CD4-positive, alpha-beta T cell treated with Interleukin-15 for 1 hour (primary cell): Measurements from ENCODE around the gene METTL25B.
"Not testable (repeated sequence)": the region's sequence is repeated elsewhere in the genome, so short reads cannot be mapped to it uniquely, and the experiment has no call there.

ENCODE experiments used
- DNase-seq: peaks from one replicate; pipeline ENCODE4 v3.0.0-alpha.2; 2020

Gene METTL25B

DNA sequence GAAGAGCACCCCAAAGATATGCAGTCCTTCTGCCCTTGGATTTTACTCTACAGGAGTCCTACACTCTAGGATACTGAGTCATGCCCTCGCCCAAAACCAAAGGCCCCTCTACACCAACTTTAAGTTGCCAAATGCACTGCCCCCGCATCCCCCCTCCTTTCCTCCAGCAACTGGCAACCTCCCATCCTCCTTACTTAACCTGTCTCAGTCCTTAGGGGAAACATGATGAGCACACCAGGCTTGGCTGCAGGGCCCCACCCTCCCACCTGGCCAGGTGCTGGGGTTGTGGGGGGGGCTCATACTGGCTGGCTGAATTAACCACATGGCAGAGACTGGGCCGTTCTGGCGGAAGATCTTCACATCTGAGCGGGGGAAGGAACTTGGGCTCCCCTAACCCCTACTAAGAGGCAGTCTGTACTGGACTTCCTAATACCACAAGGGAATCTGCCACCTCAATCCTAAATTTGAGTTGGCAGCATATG, 22.0 kb downstream of the METTL25B start:
- DNase-seq: peak; percentile 41

- DNase-seq: peak; percentile 32
These were observed 22.6 kb downstream of the METTL25B start for GRCh38 chr1:156750711-156751450.

- DNase-seq: no peak
These were observed 23.1 kb downstream of the METTL25B start, which contains the start of gene HDGF for GRCh38 chr1:156751451-156751756. Gene HDGF, minus strand, starts transcription at chr1:156751675. Its CDS starts 246 bp downstream, at chr1:156751429.

- DNase-seq: peak; percentile 96
These were observed 23.6 kb downstream of the METTL25B start for GRCh38 chr1:156751757-156752481.

- DNase-seq: no peak
These were observed 24.7 kb downstream of the METTL25B start for GRCh38 chr1:156752843-156753482.

GRCh38 chr1:156754219-156754618, 25.9 kb downstream of the METTL25B start:
- no peak for DNase-seq

- DNase-seq: no peak
These were observed 27.3 kb downstream of the METTL25B start for GRCh38 chr1:156755527-156755950.

DNA sequence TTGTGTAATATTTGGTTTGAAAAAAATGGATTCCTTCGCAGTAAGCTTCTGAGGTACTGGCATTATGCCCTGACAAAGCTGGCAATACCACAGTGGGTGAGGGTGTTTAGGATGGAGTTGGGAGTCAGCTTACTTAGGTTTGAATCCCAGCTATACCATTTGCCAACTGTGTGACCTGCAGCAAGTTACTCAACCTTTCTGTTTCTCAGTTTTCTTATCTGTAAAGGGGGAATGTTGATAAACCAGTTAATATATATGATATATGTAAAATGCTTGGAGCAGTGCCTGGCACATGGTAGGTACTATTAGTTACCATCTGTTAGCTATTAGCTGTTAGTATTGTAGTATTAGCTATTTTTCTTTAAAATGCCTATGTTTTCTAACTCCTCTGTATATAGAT, 28.1 kb downstream of the METTL25B start:
- DNase-seq: no peak

DNA sequence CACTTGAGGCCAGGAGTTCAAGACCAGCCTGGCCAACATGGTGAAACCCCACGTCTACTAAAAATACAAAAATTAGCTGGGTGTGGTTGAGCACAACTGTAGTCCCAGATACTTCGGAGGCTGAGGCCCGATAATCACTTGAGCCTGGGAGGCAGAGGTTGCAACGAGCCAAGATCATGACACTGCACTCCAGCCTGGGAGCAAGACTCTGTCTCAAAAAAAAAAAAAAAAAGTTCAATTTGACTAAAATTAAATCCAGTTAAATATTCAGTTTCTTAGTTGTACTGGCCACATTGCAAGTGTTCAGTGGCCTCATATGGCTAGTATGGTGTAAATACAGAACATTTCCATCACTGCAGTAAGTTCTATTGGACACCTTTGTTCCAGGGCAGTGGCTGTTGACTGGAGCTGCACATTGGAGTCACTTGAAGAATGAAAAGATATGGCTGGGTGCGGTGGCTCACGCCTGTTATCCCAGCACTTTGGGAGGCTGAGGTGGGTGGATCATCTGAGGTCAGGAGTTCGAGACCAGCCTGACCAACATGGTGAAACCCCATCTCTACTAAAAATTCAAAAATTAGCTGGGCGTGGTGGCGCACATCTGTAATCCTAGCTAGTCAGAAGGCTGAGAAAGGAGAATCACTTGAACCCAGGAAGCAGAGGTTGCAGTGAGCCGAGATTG, 29.4 kb downstream of the METTL25B start:
- not testable (repeated sequence) for DNase-seq

- DNase-seq: no peak
These were observed 32.0 kb downstream of the METTL25B start for GRCh38 chr1:156760092-156760795.

DNA sequence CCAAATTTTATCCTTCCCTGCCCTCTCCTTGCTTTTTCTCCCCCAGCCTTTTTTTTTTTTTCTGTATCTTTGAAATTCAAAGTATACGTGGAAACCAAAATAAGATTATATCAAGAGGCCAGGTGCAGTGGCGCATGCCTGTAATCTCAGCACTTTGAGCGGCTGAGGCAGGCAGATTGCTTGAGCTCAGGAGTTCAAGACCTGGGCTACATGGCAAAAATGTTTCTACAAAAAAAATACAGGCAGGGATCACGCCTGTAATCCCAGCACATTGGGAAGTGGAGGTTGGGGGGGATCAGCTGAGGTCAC, 32.5 kb downstream of the METTL25B start:
- no peak for DNase-seq

DNA sequence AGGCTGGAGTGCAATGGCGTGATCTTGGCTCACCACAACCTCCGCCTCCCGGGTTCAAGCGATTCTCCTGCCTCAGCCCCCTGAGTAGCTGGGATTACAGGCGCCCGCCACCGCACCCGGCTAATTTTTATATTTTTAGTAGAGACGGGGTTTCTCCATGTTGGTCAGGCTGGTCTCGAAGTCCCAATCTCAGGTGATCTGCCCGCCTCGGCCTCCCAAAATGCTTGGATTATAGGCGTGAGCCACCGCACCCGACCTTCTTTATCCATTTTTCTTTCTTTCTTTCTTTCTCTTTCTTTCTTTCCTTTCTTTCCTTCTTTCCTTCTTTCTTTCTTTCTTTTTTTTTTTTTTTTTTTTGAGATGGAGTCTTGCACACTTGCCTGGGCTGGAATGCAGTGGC, 36.9 kb downstream of the METTL25B start:
- not testable (repeated sequence) for DNase-seq

DNA sequence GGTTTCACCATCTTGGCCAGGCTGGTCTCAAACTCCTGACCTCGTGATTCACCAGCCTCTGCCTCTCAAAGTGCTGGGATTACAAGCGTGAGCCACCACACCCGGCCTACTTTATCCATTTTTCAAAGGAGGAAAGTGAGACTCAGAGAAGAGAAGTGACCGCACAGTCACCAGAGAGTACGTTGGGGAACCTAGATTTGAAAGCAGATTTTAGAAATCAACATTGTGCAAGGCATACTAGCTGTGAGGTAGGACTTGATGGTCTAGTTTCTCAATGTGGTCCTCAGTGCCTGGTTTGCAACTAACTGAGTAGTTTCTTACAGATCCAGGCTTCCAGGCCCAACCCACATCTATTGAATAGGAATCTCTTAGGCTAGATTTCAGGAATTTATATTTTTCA, 37.4 kb downstream of the METTL25B start:
- DNase-seq: no peak

DNA sequence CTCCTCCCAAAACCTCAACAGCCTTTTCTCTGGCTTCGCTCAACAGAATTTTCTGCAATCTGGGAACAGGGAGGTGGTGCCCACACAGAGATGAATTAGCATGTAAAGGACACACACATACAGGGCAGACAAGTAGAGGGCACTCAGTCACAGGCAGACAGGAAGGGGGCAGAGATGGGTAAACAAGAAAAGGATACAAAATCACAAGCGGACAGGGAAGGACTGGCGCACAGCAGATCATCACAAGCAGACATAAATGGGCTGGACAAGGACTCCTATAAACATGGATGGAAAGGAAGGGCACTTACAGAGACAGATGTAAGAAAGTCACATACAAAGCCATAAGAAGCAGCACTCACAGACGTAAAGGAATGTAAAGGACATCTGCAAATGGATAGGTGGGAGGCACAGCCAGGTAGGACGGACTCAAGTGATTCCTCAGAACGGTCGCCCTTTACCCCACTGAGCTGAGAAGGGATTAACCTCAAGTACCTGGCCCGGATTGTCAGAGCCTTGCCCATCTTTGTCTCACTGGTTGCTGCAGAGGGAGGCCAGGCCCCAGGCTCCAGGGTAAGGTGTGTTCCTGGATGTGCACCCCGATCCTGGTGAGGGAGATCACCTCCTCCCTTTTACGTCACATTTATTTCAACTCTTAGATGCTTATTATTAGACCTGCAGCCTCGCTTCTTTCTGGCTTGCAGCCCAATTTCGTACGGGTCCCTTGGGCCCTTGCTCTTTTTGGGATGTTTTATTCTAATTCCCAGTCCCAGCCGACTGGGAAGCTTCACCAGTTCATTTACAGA, 38.2 kb downstream of the METTL25B start:
- no peak for DNase-seq

DNA sequence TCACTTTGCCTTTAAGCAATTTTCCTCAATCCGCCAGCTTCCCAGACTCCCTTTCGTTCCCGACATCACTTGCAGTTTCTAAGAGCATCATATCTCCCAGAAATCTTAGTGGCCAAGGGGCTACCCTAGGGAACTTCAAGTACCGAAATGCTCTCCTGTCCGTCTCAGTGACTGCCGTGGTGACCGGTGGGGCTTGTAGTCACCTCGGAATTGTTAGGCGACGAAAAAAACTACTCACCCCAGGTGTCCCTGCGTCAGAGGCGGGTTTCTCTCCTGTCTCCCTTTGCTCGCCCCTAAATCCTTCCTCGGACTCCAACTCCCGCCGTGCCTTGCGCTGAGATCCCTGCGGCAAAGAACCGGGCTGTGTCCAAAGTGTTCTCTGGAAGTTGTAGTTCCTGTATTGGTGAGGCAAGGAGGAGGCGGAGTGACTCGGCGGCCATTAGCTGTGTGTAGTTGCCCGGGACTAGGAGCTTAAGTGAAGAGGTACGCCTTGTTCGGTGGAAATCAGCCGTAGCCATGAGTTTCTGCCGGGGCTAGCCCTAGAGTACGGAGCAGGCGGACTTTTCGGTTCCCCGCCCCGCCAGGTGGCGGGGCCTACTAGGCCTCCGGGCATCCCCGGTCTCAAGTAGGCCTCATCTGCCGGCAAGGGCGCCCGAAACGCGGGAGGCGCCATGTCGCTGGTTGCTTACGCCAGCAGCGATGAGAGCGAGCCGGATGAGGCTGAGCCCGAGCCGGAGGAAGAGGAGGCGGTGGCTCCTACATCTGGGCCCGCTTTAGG, 39.0 kb downstream of the METTL25B start, which contains the start of gene PRCC:
PRCC (plus strand) TSS at position 435 of the 778 bp plus-strand sequence; CDS start at position 672, 237 bp downstream.
- DNase-seq: peak; percentile 99

DNA sequence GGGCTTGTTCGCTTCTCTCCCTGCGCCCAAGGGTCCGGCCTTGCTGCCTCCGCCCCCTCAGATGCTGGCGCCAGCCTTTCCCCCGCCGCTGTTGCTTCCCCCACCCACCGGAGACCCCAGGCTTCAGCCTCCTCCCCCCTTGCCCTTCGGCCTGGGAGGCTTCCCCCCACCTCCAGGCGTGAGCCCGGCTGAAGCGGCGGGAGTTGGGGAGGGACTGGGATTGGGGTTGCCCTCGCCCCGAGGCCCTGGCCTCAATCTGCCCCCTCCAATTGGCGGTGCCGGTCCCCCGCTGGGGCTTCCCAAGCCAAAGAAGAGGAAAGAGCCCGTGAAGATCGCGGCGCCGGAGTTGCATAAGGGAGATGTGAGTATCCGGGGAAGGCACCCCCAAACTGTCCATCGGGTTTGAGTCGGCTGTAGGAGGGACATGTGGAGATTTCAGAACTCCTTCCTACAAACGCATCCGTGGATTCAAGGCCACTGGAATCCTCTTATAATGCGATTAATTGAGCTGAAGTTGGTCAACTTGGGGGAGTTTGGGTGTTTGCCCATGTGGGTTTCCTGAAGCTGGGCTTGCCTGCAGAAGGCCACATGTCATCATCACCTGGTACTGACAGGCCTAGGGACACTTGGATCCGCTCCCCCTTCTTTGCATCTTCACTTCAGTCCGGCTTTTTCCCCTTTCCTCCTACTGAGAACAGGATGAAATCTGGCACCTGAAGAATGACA, 39.8 kb downstream of the METTL25B start:
- DNase-seq: no peak

- DNase-seq: no peak
These were observed 40.5 kb downstream of the METTL25B start for GRCh38 chr1:156768610-156769295.

GRCh38 chr1:156772222-156772621, 44.0 kb downstream of the METTL25B start:
- DNase-seq: no peak

DNA sequence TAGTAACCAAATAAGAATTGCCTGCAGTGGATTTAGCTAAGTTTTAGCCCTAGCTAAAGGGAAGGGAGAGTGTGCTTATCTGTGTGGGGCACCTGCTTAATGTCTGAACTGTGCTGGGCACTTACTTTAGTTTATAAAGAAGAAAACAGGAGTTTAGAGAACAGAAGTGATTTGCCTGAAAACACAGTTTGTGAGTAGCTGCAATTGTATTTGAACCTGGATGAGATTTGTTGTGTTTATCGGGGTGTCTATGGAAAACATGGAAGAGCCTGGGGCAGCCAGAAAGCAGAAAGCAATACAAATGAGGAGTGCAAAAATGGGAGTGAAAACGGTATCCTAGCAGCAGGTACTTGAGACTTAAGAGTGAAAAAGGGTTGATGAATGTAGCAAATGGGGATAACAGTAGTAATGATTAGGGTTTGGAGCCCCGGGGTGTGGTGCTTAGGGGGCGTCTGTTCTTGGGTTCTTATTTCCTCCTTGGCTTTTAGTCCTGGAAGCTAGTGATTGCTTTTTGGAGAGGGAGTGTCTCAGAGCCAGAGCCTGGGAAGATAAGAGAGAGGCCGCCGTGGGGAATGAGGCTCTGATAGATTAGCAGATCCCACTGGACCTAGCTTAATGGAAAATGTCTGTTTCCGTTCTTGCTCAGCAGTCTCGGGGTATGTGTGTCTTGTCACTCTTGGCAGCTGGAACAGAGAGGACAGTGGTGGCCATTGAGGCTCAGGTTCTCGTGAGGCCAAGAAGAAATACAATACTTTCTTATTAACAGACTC, 44.6 kb downstream of the METTL25B start:
- no peak for DNase-seq
